Raji (cell line): ENCODE measurements around the gene SHH.

Experiments
- POLR2A ChIP-seq: IDR thresholded peaks from 2 replicates; pipeline ENCODE4 v1.6.1; 2011; ENCODE audit warnings: low read depth, low read length, control low read depth; ENCODE audit not compliant: insufficient read depth

Gene SHH

DNA sequence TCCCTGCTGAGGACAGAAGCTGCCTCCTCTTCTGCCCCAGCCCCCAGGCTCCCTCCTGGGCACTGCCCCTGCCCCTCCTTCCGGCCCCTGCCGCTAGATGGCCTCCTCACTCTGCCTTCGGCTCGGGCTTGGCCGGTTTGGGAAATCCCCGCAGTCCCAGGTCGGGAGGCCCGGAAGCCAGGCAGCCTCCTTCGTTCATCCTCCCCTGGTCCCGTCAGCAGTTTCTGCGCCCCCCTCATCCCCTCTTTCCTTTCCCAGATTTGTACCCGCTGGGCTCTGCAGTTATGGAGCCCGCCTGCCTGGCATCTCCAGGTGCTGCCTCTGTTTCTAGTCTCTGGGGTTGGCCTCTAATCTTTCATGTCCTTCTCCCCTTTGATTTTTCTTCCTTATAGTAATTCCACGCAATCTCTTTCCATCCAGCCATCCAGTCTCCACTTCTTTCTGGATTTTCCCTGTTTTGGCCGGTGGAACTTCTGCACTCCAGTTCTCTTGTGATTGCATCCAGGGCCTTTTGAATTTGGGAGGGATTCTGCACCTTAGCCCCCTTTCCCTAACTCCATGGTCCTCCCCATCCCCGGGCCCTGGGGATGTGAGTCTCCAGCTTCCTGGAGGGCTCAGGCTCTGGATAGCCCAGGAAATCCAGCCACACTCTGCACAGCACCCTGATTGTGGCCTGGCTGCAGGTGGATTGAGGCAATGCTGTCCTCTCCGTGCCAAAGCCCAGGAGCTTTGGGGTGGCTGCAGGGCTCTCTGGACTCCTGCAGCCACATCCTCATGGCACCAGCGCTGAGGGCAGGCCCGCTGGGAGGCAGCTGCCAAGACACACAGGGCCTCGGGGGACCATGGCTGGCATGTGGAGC lies 3.3 kb upstream of the SHH start:
- no peak for TF ChIP-seq POLR2A

- no peak for TF ChIP-seq POLR2A
Measured at GRCh38 chr7:155814316-155815276, 2.3 kb upstream of the SHH start.

GRCh38 chr7:155813546-155814315 lies 1.5 kb upstream of the SHH start:
- TF ChIP-seq POLR2A = no peak

DNA sequence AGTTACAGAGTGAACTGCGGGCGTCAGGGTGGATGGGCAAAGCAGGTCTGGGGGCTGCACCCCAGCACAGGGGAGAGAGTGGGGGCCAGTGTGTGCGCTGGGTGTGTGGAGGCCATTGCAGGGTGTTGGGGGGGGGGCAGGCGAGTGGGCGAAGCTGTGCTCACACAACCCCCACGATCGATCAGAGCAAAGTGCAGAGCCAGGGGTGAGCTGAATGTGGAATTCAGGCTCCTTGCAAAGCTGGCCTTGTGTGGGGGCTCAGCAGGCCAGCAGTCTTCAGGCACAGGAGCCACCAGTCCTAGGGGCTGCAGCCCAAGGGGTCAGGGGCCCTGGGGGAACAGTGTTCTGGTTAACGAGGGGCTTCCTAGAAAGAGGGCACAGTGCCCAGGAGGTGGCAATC lies 862 bp upstream of the SHH start:
- TF ChIP-seq POLR2A = no peak

- TF ChIP-seq POLR2A = no peak
Measured at GRCh38 chr7:155811560-155811894, 736 bp downstream of the SHH start.

GRCh38 chr7:155810770-155811559 lies 1.3 kb downstream of the SHH start:
- TF ChIP-seq POLR2A = no peak

DNA sequence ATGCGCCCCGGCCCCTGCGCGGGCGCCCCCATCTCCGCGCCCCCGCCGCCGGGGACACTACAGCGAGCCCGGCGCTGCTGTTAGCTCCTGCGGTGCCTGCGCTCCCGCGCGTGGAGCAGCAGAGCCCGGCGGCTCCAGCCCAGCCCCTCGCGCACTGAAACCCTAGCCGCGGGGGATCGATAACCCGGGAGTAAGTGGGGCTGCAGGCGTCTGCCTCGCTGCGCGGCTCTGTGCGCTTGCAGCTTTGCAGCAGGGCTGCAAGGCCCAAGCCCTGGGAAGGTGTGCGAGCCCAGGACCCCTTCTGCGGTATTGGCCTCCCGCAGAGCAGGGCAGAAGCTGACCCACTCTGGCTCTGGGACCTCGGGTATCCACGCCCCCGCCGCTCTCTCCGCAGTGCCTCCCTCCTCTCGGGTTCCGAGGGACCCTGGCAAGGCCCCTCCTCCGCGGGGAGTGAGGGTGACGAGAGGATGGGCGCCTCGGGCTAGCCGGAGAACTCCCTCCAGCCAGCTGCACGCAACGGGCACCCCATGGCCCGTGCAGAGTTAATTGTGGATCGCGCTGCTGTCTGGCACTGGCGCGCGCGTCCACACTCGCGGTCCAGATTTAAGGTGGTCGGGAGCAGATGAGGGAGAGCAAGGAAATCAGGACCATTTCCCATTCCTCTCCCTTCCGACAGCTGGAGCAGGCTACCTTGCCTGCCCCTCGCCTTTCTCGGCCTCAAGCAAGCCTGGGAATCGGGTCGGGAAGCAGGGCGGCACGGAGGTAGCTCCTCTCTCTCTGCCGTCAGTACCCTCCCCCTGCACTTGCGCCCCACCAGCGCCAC lies 2.1 kb downstream of the SHH start:
- TF ChIP-seq POLR2A = no peak

DNA sequence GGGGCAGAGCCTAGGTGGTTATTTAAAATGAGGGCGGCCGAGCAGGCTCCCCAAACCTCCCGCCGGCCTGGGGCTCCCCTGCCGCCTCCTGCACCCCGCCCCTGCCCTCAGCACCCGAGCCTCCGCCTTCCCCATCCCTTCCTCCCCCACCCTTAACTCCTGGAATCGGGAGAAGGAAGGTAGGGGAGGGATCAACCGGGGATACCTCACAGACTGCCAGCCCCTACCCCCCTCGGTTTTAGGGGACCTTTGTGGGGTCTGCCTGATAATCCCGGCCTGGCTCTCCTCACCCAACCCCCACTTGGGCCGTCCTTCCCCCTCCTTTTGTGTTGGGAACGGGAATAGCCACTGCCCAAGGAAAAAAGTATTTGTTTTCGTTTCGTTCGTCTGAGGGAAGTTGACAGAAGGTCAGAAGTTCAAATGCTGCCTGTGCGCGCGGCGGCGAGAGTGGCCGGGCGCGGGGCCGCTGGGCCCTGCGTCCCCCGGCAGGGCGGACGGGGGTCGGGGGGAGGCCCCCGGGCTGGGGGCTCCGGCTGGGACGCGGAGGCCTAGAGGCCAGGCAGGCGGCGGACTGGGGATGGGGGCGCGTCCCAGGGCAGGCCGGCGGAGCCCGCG lies 2.8 kb downstream of the SHH start:
- no peak for TF ChIP-seq POLR2A

DNA sequence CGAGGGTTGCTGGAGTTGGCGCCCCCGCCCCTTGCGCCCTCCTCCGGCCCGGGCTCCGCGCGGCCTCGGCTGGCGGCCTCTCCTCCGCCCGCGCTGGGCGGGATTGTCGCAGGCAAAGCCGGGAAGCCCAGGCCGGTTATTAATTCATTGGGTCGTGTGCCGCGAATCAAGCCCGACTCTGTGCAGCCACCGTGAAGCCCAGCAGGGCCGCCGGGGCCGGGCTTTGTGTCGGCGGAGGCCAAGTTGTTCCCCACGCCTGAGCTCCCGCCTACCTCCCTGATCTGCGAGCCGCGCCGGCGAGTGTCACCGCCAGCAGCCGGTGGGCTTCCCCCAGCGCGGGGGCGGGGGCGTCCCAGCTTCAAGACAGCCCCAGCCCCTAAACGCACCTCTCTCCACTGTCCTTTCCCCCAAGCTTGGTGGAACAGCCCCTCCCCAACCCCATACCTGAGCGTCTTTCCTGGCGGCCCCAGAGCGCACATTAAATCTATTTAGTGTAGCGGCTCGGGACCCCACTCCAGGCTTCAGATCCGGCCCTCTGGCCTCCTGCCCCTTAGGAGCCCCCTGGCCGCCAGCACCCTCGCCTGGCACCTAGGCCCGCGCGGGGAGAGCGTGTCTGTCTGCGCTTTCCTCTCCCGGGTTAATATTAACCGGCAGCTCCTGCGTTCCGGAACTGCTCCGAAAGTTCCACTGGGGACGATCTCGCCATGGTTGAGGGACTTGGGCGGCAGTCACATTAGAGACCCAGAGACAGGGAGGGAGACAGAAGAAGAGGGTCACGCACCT lies 3.5 kb downstream of the SHH start:
- TF ChIP-seq POLR2A = no peak

DNA sequence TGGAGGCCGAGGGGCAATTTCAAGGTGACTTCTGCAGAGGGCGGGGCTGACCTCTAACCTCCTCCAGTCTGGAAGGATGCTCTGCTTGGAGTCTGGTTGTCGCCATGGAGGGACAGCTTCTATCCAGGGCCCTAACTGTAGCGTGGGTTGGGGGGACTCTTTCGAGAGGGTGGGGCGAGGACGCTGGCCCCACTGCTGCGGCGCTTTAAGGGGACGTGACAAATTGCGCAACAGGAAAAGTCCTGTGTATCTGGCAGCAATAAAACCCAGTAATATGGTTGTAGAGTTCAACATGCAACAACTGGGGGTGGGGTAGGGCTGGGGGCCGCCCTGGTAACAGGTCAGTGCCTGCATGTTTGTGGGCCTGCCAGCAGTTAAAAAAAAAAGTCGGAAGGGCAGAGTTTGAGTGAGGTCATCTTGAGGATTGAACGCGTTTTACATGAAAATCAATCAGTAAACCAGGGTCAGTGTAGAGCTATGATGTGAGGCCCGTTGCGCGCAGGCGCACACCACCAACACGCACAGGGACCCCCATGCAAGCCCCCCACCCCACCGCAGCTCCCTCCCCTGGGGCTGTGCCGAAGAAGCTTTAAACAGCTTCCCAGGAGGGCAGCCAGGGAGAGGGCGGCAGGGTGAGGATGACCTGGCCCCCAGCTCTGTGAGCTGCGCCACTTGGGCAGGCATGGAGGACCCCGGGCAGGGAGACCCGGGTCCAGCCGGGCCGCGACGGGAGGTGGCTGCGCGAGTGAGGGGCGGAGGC lies 4.3 kb downstream of the SHH start:
- no peak for TF ChIP-seq POLR2A

DNA sequence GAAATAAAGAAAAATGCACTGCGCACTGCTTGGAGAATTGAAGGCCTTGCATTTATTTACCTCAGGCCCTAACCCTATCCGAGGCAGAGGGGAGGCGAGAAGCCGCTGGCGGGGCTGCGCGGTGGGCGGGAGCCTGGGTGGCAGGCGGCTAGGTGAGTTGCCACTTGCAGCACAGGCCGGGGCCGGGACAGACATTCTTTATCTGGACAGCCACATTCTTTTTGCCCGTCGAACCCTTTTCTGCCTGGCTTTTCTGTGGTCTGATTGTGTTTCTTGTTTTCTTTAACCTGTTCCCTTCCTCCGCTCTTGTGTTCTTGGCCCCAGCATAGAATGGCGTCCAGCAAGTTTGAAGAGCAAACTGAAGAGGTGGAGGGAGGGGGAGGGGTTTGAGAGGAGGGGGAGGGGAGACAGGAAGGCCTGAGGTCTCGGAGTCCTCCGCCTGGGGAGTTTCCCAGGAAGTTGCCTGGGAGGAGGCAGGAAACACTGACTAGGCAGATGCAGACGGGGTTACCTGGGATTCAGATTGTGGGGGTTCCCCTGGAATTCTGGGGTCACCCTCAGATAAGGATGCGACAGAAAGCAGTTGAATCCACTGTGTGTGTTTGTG lies 5.1 kb downstream of the SHH start:
- no peak for TF ChIP-seq POLR2A
